HepG2 (cell line): ENCODE data around the gene CUL2. TPM values are rescaled to one million over a fixed set of nuclear protein-coding genes. Genes with fewer than 3 reads are reported as not detected.

Experiments used
- ATAC-seq: fragments of 200-7000 bp; cut with Tn5 transposase; 3 replicates; pipeline ENCODE4 v1.9.1; 2020; ENCODE audit warnings: mild to moderate bottlenecking, moderate library complexity
- BruUV-seq: library from RNA; stranded (reverse); fragments of 400-500 nt; replicated peaks from 2 replicates; lab custom pipeline; 2021; lab: Mats Ljungman, UMichigan
- CTCF ChIA-PET: fragments of 300-600 bp; formaldehyde crosslinking; extraction: SDS; loops from one replicate; lab custom pipeline; 2021; ENCODE audit warnings: low total read pairs, inconsistent platforms, low intra/inter-chr PET ratio; lab: Yijun Ruan, JAX
- POLR2A ChIA-PET: fragments of 350-600 bp; sonication (Branson Sonifier 250); formaldehyde crosslinking; loops from one replicate; lab custom pipeline; 2020; ENCODE audit warnings: antibody characterized with exemption, inconsistent platforms; lab: Yijun Ruan, JAX
- DNase-seq: peaks from one replicate; pipeline ENCODE4 v3.0.0-alpha.2; 2015; ENCODE audit warnings: low spot score
- FAIRE-seq: peaks from 3 replicates; lab custom pipeline; 2011; peaks lifted over from hg19 to GRCh38; lab: Jason Lieb, UNC
- H2AFZ ChIP-seq: one replicate; pipeline ENCODE4 v1.6.1; 2011; ENCODE audit warnings: low read length, inconsistent platforms
- H3K27ac ChIP-seq: fragments of 300-600 bp; 3 replicates; pipeline ENCODE4 v1.8.0; 2011; ENCODE audit warnings: mixed run types, mild to moderate bottlenecking, mixed read lengths, low read length, inconsistent platforms; ENCODE audit not compliant: insufficient read depth; ENCODE audit errors: extremely low read length
- H3K27me3 ChIP-seq, 2 experiments: fragments of 200-600 bp in 1 of 2; 2 replicates in 1 of 2; 3 replicates in 1 of 2; pipeline versions ENCODE4 v1.6.0 to v1.8.0; 2011; ENCODE audit warnings: low read length in 2 of 2, mild to moderate bottlenecking in 2 of 2, moderate library complexity in 2 of 2, inconsistent platforms in 1 of 2; ENCODE audit not compliant: insufficient read depth in 2 of 2, control insufficient read depth in 1 of 2
- H3K36me3 ChIP-seq, 2 experiments: fragments of 200-600 bp in 1 of 2; replicated peaks in 1 of 2; 2 replicates in 1 of 2; 3 replicates in 1 of 2; pipeline versions ENCODE4 v1.5.1 to v1.8.0; 2011; ENCODE audit warnings: low read length in 2 of 2, inconsistent platforms in 1 of 2; ENCODE audit not compliant: insufficient read depth in 2 of 2, control insufficient read depth in 1 of 2
- H3K4me1 ChIP-seq: 2 replicates; pipeline ENCODE4 v1.5.1; 2012; ENCODE audit warnings: low read length, inconsistent platforms; ENCODE audit not compliant: insufficient read depth
- H3K4me2 ChIP-seq: 2 replicates; pipeline ENCODE4 v1.6.0; 2011; ENCODE audit warnings: low read depth, low read length, inconsistent platforms
- H3K4me3 ChIP-seq, 3 experiments: fragments of 200-600 bp in 1 of 3; sonication (generic), shearing (Covaris generic) in 1 of 3; replicated peaks in 1 of 3; 2 replicates each; pipeline ENCODE4 v1.5.1; 2011 to 2016; ENCODE audit warnings: low read length in 3 of 3, inconsistent platforms in 2 of 3, low read depth in 2 of 3, mild to moderate bottlenecking in 2 of 3, control low read depth in 1 of 3, mixed read lengths in 1 of 3; ENCODE audit not compliant: insufficient read depth in 1 of 3
- H3K79me2 ChIP-seq: one replicate; pipeline ENCODE4 v1.6.1; 2011; ENCODE audit warnings: low read length, inconsistent platforms; ENCODE audit not compliant: insufficient read depth
- H3K9ac ChIP-seq: 2 replicates; pipeline ENCODE4 v1.6.0; 2011; ENCODE audit warnings: mild to moderate bottlenecking, low read depth, low read length, inconsistent platforms; ENCODE audit not compliant: insufficient read depth
- H3K9me3 ChIP-seq: 2 replicates; pipeline ENCODE4 v1.5.1; 2012; ENCODE audit warnings: mild to moderate bottlenecking, low read length
- H4K20me1 ChIP-seq: 2 replicates; pipeline ENCODE4 v1.6.0; 2011; ENCODE audit warnings: inconsistent platforms, mild to moderate bottlenecking, low read length, moderate library complexity; ENCODE audit not compliant: insufficient read depth
- HNRNPUL1 ChIP-seq: fragments of 200-400 bp; formaldehyde crosslinking; IDR thresholded peaks from 2 replicates; pipeline ENCODE4 v1.6.1; 2017; ENCODE audit warnings: low read depth, mild to moderate bottlenecking, low read length, moderate library complexity
- MEIS2 ChIP-seq: sonication (generic); formaldehyde crosslinking; IDR thresholded peaks from 2 replicates; pipeline ENCODE4 v1.9.0; 2021; ENCODE audit warnings: mild to moderate bottlenecking, missing genetic modification reagents
- MXD4 ChIP-seq: IDR thresholded peaks from 2 replicates; pipeline ENCODE4 v1.6.1; 2016; ENCODE audit warnings: mild to moderate bottlenecking, missing biosample characterization, missing genetic modification reagents
- NCOA5 ChIP-seq: sonication (generic); formaldehyde crosslinking; IDR thresholded peaks from 2 replicates; pipeline ENCODE4 v1.4.0; 2020; ENCODE audit warnings: missing genetic modification reagents
- RAD21 ChIP-seq: fragments of 450-650 bp; formaldehyde crosslinking; IDR thresholded peaks from 2 replicates; pipeline ENCODE4 v1.5.0; 2020; ENCODE audit warnings: mild to moderate bottlenecking
- SMC3 ChIP-seq: IDR thresholded peaks from 2 replicates; pipeline ENCODE4 v1.6.1; 2011; ENCODE audit warnings: low read length, improper control_type of control experiment
- STAG1 ChIP-seq: sonication (generic); formaldehyde crosslinking; IDR thresholded peaks from 2 replicates; pipeline ENCODE4 v1.4.0; 2020; ENCODE audit warnings: missing genetic modification reagents
- ZFP36L2 ChIP-seq: sonication (generic); formaldehyde crosslinking; IDR thresholded peaks from 2 replicates; pipeline ENCODE4 v1.4.0; 2020; ENCODE audit warnings: missing genetic modification reagents
- ZKSCAN1 ChIP-seq: fragments of 150-350 bp; IDR thresholded peaks from 2 replicates; pipeline ENCODE4 v1.6.1; 2014; ENCODE audit warnings: low read length
- ZNF546 ChIP-seq: sonication (generic); formaldehyde crosslinking; conservative IDR thresholded peaks from 2 replicates; pipeline ENCODE4 v1.8.1; 2023; ENCODE audit warnings: mild to moderate bottlenecking, missing genetic modification reagents
- ZNF552 ChIP-seq: sonication (generic); formaldehyde crosslinking; IDR thresholded peaks from 2 replicates; pipeline ENCODE4 v1.9.0; 2022; ENCODE audit warnings: missing genetic modification reagents, mild to moderate bottlenecking, borderline replicate concordance
- ZNF629 ChIP-seq: sonication (generic); formaldehyde crosslinking; conservative IDR thresholded peaks from 2 replicates; pipeline ENCODE4 v1.5.0; 2020; ENCODE audit warnings: missing genetic modification reagents
- WGBS: methylation state at CpG from one replicate; pipeline ENCODE4 v1.1.6; 2017; ENCODE audit warnings: low lambda C conversion rate; 5-methylcytosine and 5-hydroxymethylcytosine counted together
- in situ Hi-C: cut with HindIII; loops from 2 replicates; pipeline ENCODE4 v1.10.0; 2017; ENCODE audit warnings: low pct_unique_long_range_greater_than_20kb; ENCODE audit not compliant: extremely low pct_ligation_motif_present
- intact Hi-C: fragments of 100-400 bp; cut with micrococcal nuclease; formaldehyde crosslinking; loops from one replicate; pipeline ENCODE4 v1.10.0; 2022; ENCODE audit not compliant: unreplicated experiment
- polyA plus RNA-seq, 8 experiments: library from polyadenylated mRNA; depleted of rRNA in 3 of 8; stranded (reverse) in 7 of 8; unstranded in 1 of 8; fragments of >200 nt; fragmentation: Illumina TruSeq in 4 of 8; extraction: Trizol in 4 of 8; gene quantifications; 2 replicates each; pipeline versions ENCODE4 v1.2.1 to v1.2.3, GENCODE V29; 2011 to 2016; ENCODE audit warnings: low read depth in 4 of 8, missing spikeins in 1 of 8, mixed read lengths in 1 of 8; ENCODE audit not compliant: insufficient read depth in 1 of 8
- total RNA-seq, 5 experiments: library from RNA; depleted of rRNA; stranded (reverse); fragments of >200 nt; fragmentation: Illumina TruSeq; extraction: Trizol; gene quantifications; 2 replicates each; pipeline ENCODE4 v1.2.3, GENCODE V29; 2016; ENCODE audit warnings: low read depth in 1 of 5
- TF ChIP-seq, protein P1 (sequence below): sonication (generic); formaldehyde crosslinking; IDR thresholded peaks from 2 replicates; pipeline ENCODE4 v1.5.0; 2020; ENCODE audit warnings: mild to moderate bottlenecking, missing genetic modification reagents, moderate library complexity
- TF ChIP-seq, protein P2 (sequence below): sonication (generic); formaldehyde crosslinking; IDR thresholded peaks from 2 replicates; pipeline ENCODE4 v1.4.0; 2020; ENCODE audit warnings: missing genetic modification reagents

The CUL2 gene
- total and polyA plus RNA-seq, 2 of the 13 experiments (the other 11 are each of a cell fraction or from before 2014, with no cell fraction given) = 9.6 to 33.1 TPM

DNA sequence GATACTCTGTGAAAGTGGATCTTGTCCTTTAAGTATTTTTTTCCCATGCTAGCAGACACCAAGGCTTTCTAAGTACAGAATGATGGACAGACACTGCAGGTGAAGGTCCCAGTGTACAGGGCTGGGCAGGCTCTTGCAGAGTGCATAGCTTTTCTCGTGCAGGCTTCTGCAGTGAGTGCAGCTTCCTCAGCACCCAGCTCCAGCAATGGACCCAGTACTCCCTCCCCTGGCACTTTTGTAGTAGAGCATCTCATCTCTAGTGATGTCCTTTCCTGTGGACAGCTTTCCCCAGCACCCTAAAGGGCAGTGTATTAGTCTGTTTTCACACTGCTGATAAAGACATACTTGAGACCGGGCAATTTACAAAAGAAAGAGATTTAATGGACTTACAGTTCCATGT is 104.3 kb downstream of the CUL2 start:
- FAIRE-seq (no peak), ATAC-seq (peak; percentile 96), DNase-seq (peak; percentile 40)
- peak overlapping the region; percentile 39 for H3K4me2 ChIP-seq
- H2AFZ ChIP-seq = no peak overlapping the region
- intact Hi-C loops = loop anchor here (10.0 kb wide), 2 partner anchors 151 to 331 kb away; no protein-coding TSS in a partner anchor
- no peak overlapping the region for H3K4me3 ChIP-seq
- H3K27ac ChIP-seq = no peak overlapping the region
- no TSS peak for BruUV-seq
- TF ChIP-seq ZNF629 (CRISPR knock-in tag) = no peak
- peak; percentile 57; the same call in 1 of the 2 replicates for TF ChIP-seq SMC3
- TF ChIP-seq, protein P1, sequence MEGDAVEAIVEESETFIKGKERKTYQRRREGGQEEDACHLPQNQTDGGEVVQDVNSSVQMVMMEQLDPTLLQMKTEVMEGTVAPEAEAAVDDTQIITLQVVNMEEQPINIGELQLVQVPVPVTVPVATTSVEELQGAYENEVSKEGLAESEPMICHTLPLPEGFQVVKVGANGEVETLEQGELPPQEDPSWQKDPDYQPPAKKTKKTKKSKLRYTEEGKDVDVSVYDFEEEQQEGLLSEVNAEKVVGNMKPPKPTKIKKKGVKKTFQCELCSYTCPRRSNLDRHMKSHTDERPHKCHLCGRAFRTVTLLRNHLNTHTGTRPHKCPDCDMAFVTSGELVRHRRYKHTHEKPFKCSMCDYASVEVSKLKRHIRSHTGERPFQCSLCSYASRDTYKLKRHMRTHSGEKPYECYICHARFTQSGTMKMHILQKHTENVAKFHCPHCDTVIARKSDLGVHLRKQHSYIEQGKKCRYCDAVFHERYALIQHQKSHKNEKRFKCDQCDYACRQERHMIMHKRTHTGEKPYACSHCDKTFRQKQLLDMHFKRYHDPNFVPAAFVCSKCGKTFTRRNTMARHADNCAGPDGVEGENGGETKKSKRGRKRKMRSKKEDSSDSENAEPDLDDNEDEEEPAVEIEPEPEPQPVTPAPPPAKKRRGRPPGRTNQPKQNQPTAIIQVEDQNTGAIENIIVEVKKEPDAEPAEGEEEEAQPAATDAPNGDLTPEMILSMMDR (CRISPR knock-in tag) = peak; percentile 69
- TF ChIP-seq ZNF546 (CRISPR knock-in tag) = no peak
- TF ChIP-seq RAD21 (CRISPR knock-in tag) = peak; percentile 63
- peak; percentile 85 for TF ChIP-seq STAG1 (CRISPR knock-in tag)
- CTCF ChIA-PET = no interaction called here
- 40% methylated on average over 2 of the region's 2 CpGs for WGBS
- POLR2A ChIA-PET = no interaction called here
- H3K36me3 ChIP-seq = no peaks in the 10 kb centered on the region
- no peaks in the 10 kb centered on the region for H4K20me1 ChIP-seq
- no peaks in the 10 kb centered on the region for H3K27me3 ChIP-seq
- no peaks in the 10 kb centered on the region for H3K79me2 ChIP-seq
- no peaks in the 10 kb centered on the region for H3K4me1 ChIP-seq
- in situ Hi-C loops = no loop called here
- no peak overlapping the region for H3K9ac ChIP-seq
- H3K9me3 ChIP-seq = peaks cover 10% of the 10 kb centered on the region

DNA sequence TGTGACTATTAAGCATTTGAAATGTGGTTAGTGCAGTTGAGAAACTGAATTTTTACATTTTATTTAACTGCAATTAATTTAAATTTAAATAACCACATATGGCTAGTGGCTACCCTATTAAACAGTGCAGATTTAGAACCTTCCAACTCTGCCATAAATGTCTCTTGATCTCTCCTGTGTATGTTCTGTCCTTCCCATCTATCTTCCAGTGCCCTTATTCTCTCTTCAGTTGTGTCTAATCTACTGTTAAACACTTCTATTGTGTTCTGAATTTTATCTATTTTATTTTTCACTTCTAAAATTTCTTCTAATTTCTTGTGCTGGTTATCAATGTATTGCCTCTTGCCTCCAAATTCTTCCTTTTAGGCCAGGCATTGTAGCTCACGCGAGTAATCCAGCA is 105.0 kb downstream of the CUL2 start:
- H2AFZ ChIP-seq = no peak overlapping the region
- no peak overlapping the region for H3K4me2 ChIP-seq
- no peaks in the 10 kb centered on the region for H3K36me3 ChIP-seq
- in situ Hi-C loops = no loop called here
- H3K4me3 ChIP-seq = no peak overlapping the region
- no TSS peak for BruUV-seq
- no peaks in the 10 kb centered on the region for H3K79me2 ChIP-seq
- no peaks in the 10 kb centered on the region for H4K20me1 ChIP-seq
- CTCF ChIA-PET = no interaction called here
- no peaks in the 10 kb centered on the region for H3K4me1 ChIP-seq
- TF ChIP-seq, protein P2, sequence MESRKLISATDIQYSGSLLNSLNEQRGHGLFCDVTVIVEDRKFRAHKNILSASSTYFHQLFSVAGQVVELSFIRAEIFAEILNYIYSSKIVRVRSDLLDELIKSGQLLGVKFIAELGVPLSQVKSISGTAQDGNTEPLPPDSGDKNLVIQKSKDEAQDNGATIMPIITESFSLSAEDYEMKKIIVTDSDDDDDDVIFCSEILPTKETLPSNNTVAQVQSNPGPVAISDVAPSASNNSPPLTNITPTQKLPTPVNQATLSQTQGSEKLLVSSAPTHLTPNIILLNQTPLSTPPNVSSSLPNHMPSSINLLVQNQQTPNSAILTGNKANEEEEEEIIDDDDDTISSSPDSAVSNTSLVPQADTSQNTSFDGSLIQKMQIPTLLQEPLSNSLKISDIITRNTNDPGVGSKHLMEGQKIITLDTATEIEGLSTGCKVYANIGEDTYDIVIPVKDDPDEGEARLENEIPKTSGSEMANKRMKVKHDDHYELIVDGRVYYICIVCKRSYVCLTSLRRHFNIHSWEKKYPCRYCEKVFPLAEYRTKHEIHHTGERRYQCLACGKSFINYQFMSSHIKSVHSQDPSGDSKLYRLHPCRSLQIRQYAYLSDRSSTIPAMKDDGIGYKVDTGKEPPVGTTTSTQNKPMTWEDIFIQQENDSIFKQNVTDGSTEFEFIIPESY (CRISPR knock-in tag) = no peak
- TF ChIP-seq HNRNPUL1 = no peak
- TF ChIP-seq MXD4 (CRISPR knock-in tag) = no peak
- no peak for TF ChIP-seq ZNF552
- TF ChIP-seq ZFP36L2 (CRISPR knock-in tag) = no peak
- TF ChIP-seq MEIS2 (CRISPR knock-in tag) = no peak
- no peak for TF ChIP-seq NCOA5 (CRISPR knock-in tag)
- no peak for TF ChIP-seq ZKSCAN1
- TF ChIP-seq, all 625 proteins: peak for 0
- ATAC-seq (no peak), DNase-seq (no peak), FAIRE-seq (no peak)
- Histone ChIP-seq H3K9ac (no peak overlapping the region), H3K27ac (no peak overlapping the region), H3K27me3 (0 out of 5 replicates have a peak, but pooled peaks cover 0 to 1% of the 10 kb centered on the region in 2 experiments), H3K9me3 (peaks cover 10% of the 10 kb centered on the region)
- POLR2A ChIA-PET = no interaction called here
- intact Hi-C loops = loop anchor here (10.0 kb wide), 2 partner anchors 150 to 330 kb away; no protein-coding TSS in a partner anchor
- WGBS = 100% methylated on average over 2 of the region's 2 CpGs
